LNCaP clone FGC (cell line): ENCODE measurements around the gene ALAS1.

Experiments
- DNase-seq: peaks from one replicate; pipeline ENCODE4 v3.0.0-alpha.2; 2011; ENCODE audit warnings: low read depth
- H3K4me3 ChIP-seq: 2 replicates; pipeline ENCODE4 v1.5.1; 2011; ENCODE audit warnings: mild to moderate bottlenecking, low read depth, low read length, control low read depth
- TF ChIP-seq, protein P1 (sequence below): IDR thresholded peaks from 2 replicates; pipeline ENCODE4 v1.5.1; 2012; ENCODE audit warnings: mild to moderate bottlenecking; ENCODE audit not compliant: control insufficient read depth, insufficient read depth; ENCODE audit errors: extremely low read depth

ALAS1 gene

DNA sequence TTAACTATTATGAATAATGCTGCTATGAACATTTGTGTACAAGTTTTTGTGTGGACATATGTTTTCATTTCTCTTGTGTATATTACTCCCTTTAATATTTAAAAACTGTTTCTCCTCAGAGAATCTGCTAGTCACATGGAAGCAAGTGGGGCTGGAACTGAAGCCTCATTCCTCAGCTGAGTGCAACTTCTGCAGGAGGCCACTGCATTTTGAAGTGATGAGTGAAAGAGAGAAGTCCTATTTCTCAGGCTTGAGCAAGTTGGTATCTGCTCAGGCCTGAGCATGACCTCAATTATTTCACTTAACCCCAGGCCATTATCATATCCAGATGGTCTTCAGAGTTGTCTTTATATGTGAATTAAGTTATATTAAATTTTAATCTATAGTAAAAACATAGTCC lies 15.9 kb downstream of the ALAS1 start:
- no peak for DNase-seq
- no peak overlapping the region for H3K4me3 ChIP-seq
- TF ChIP-seq, protein P1, sequence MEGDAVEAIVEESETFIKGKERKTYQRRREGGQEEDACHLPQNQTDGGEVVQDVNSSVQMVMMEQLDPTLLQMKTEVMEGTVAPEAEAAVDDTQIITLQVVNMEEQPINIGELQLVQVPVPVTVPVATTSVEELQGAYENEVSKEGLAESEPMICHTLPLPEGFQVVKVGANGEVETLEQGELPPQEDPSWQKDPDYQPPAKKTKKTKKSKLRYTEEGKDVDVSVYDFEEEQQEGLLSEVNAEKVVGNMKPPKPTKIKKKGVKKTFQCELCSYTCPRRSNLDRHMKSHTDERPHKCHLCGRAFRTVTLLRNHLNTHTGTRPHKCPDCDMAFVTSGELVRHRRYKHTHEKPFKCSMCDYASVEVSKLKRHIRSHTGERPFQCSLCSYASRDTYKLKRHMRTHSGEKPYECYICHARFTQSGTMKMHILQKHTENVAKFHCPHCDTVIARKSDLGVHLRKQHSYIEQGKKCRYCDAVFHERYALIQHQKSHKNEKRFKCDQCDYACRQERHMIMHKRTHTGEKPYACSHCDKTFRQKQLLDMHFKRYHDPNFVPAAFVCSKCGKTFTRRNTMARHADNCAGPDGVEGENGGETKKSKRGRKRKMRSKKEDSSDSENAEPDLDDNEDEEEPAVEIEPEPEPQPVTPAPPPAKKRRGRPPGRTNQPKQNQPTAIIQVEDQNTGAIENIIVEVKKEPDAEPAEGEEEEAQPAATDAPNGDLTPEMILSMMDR: no peak

DNA sequence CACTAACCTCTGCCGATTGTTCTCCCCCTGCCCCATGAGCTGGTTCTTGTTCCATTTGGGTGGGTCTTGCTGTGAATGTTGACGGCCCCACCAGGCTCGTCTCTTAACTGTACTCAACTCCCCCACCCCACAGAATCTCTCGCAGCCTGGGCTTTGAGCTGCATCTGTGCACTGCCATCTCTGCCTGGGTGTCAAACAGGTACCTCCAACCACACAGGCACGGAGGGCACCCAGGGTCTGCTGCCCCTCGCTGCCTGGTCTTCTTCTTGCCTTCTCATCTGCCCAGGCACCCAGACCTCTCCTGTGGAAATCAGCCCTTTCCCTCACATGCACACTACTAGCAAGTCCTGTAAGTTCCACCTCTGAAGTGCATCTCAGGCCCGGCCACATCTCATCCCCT lies 17.4 kb downstream of the ALAS1 start:
- TF ChIP-seq, protein P1: no peak
- no peak overlapping the region for H3K4me3 ChIP-seq
- no peak for DNase-seq

DNA sequence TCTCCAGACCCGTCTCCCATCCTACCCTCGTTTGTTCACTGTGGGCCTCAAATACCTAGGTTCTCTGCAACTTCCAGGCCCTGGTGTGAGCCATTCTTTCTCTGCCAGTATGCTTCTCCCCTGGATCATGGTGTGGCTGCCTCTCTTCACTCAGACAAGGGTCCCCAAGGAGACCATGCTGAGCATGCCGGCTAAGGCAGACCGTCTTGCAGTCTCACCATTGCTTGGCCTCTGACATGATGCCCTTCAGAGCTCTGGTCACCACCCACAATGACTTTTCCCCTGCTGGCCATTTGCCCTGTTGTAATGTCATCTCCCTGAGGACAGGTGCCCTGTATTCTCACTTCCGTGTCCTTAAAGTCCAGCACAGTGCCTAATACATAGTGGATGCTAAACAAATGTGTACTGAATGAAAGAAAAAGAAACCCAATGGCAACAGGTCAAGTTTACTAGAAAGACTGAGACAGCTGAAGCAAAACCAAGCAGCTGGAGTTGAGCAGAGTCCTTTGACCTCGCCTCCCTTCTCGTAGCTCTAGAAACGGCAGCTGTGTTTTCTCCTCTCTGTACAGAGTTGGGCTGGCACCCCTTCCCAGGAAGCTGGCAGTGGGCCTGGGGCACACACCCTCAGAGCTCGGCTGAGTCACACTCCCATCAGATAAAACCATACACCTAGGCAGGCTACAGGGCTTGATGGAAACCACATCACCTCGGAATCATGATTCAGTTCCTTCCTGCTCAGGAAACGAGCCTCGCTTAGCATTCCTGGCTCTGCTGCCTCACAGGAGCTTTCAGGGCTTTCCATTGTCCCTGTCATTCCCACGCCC lies 18.8 kb downstream of the ALAS1 start:
- TF ChIP-seq, protein P1: no peak
- H3K4me3 ChIP-seq: no peak overlapping the region
- peak; percentile 79 for DNase-seq

DNA sequence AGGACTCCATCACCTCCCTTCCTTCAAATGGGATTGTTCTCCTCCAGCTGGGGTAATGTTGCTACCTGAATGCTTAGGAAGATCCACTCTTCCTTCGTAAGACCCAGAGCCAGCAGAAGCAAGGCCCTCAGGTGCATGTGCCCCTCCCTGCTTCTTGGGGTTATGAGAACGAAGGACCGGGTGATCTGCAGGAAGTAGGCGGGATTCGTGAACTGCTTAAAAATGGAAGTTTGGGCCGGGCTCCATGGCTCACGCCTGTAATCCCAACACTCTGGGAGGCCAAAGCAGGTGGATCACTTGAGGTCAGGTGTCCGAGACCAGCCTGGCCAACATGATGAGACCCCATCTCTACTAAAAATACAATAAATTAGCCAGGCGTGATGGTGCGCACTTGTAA lies 19.4 kb downstream of the ALAS1 start:
- no peak overlapping the region for H3K4me3 ChIP-seq
- TF ChIP-seq, protein P1: no peak
- DNase-seq: no peak

DNA sequence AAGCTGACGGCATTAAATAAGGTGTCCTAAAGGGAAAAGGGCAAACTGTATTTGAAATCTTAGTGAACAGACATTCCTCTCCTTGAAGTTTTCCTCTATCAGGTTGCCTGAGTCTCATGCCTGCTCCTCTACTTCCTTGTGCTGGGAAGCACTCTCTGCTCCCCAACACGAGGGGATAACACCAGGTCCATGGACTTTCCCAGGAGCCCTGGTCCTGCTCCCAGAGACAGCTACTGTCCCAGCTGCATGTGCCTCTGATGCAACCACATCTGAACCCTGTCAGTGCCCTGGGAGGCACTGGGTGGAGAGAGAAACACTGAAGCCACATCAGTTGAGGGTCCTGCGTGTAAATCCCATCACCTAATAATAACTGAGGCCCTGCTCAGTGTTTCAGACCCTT lies 20.1 kb downstream of the ALAS1 start:
- H3K4me3 ChIP-seq: no peak overlapping the region
- TF ChIP-seq, protein P1: no peak
- no peak for DNase-seq

DNA sequence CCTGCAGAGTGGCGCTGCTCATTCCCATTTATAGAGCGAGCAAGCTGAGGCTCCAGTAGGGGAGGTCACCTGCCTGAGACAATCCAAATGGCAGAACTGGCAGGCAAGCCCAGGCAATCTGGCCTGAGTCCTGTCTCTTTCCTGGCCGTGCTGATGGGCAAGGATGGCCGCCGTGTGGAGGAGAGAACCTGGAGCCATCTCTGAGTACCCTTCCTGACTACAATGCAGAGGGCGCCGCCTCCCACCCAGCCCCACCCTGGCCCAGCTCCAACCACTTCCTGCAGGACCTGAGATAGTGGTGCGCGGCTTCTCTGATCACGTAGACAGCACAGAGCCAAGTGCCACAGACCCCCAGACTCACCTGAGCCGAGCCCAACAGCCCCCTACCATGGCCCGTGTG lies 20.5 kb downstream of the ALAS1 start:
- no peak for DNase-seq
- H3K4me3 ChIP-seq: no peak overlapping the region
- TF ChIP-seq, protein P1: no peak
